NCI-H128 (cell line): ENCODE data around the gene IFIT1.
"Not testable (repeated sequence)": the region's sequence is repeated elsewhere in the genome, so short reads cannot be mapped to it uniquely, and the experiment has no call there.

Experiments
- DNase-seq: peaks from one replicate; lab custom pipeline; 2025; ENCODE audit not compliant: unreplicated experiment; lab: John Stamatoyannopoulos, UW

IFIT1 gene

DNA sequence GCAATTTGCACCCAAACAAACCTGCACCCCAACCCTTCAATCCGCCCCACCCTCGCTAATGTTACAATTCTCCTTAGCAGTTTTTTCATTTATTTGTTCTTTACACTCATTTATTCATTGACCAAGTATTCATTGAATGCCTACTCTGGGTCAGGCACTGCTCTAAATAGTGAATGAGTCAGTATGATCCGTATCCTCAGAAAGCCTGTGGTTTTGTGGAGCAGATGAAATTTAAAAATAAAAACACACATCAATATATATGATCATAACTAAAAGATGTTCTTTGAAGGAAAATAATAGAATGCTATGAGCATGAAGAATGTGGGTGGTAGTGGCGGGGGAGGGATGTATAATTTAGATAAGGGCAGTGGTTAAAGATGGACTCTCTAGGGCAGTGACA is 35.2 kb downstream of the IFIT1 start:
- DNase-seq = no peak

DNA sequence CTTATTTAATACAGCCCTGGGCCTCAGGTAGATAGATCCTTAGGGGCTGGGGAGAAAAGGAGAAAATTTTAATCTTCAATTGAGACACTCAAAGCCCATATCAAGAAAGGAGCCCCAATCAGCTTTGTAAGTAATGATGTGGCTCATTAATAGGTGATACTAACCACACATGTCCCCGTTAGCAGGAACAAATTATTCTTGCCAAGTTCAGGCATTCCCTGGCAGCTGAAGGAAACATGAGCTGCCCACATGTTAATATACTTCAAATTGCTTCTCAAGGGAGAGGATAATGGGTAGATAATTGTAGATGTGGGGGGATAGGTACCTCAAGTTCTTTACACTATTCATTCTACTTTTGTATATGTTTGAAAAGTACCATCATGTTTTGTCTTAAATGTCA is 36.5 kb downstream of the IFIT1 start:
- DNase-seq = no peak

DNA sequence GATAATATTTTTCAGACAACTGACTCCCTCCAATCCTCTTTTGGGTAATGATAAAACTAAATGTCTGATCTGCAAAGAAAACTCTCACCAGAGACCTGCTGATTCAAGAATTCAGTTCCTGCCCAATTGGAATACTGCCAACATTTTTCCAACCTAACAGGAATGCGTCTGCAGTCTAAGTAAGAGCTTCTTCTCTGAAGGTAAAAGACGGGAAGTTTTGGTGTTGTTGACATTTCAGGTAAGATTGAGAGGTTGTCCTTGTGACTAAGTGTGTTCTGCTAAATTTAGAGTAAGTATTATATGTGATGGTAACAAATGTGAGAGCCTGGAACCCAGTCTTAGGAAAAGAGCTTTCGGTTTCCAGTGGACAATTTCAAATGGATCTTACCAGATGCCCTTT is 39.6 kb downstream of the IFIT1 start:
- no peak for DNase-seq

DNA sequence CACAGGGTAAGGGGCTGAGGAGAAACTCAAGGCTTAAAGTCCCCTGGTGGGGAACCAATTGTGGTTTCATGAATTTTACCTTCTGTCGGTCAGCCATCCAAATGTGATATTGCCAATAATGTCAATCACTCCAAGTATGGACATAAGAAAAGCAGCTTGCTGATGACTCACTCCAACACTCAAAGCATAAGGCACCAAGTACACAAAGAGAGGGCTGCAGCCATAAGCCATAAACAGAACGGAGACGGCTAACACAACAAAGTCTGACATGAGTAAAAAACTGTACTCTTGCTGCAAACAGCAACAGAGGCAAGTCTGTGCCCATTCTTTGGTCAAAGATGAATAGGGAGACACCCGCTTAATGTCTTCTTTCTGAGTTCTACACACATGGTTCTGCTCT is 46.1 kb downstream of the IFIT1 start:
- no peak for DNase-seq

DNA sequence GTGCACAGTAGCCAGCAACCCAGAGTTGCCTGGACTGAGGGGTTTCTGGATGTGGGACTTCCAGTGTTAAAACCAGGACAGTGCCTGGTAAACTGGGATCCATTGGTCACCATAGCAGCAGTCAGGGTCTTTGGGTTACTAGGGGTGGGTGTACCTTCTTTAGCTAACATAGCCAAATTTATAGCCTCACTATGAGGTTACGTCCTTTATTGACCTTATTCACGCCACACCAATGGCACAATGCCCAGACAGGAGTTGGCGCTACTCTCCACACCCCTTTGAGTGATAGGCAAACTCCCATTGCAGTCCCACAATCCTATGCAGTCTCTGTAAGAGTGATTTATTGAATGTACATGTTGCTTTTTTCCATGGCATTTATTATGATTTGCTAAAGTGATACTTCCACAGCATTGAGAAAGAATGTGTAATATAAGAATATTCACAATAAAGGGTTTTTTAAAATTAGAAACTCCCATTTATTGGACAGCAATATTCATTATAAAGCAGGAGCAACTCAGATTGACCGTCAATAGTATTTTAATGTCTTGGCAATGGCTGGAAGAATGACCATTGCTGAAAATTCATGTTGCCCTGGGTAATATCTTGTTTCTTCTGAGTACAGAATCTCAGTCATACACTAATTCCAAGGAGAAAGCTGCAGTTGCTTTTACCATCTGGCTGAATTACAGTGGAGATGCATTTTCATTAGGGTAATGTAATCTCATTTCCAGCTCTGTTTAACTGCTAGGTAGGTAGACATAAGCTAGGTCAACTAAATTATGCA is 48.0 kb downstream of the IFIT1 start:
- DNase-seq = no peak

DNA sequence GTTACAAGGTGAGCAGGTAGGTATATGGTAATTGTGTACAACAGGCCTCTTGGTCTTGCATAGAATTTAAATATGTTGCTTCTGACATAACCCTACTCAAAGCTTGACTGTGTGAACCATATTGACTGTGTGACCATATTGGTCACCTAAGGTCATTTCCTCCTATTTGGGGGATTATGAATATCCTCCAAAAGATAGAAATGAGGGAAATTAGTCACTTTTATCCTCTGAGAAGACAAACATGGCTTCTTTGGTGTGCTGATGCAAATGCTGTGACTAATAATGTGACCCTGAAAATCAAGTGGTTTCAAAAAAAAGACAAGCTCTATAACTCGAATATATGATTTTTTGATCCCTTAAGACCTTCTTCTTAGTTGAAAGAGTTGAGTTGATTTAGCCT is 49.9 kb downstream of the IFIT1 start:
- DNase-seq = no peak

DNA sequence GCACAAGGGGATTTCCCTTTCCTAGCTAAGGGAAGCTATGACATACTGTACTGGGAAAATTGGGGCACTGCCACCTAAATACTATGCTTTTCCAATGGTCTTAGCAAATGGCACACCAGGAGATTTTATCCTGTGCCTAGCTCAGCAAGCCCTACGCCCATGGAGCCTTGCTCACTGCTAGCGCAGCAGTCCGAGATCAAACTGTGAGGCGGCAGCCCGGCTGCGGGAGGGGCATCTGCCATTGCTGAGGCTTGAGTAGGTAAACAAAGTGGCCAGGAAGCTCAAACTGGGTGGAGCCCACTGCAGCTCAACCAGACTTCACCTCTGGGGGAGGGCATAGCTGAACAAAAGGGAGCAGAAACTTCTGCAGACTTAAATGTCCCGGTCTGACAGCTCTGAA is 52.4 kb downstream of the IFIT1 start:
- not testable (repeated sequence) for DNase-seq

DNA sequence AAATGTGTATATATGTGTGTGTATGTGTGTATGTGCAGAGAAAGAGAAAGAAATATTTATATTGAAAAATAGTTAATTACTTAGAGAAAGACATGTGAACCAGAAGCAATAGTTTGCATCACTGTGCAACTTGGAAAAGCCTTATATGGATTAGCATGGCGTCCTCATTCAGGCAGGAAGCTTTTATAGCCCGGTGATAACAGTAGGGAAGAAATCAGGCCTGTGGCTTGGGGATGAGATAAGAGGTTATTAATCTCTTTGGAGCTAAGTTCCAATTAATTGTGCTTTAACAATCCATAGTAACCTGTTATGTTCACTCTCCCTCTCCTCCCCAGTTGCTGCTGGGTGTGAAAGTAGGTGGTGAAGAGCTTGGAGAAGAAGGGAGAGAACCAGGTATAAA is 58.5 kb downstream of the IFIT1 start:
- no peak for DNase-seq

DNA sequence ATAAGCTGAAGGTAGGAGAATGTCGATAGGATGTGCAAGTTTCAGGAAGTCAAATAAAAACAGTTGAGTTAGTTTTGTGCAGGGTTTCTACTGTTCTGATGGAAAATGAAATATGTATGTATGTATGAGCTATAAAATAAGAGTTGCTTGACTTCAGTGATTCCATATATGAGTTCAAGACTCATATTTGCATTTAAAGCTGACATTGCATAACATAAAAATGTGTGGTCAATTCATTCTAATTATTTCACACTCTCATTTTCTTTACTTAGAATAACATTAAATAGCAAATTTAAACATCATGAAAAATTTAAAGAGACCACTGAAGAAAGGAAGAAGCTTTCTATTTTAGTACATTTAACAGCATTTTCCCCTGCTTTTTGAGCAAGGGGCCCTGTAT is 59.8 kb downstream of the IFIT1 start:
- no peak for DNase-seq

DNA sequence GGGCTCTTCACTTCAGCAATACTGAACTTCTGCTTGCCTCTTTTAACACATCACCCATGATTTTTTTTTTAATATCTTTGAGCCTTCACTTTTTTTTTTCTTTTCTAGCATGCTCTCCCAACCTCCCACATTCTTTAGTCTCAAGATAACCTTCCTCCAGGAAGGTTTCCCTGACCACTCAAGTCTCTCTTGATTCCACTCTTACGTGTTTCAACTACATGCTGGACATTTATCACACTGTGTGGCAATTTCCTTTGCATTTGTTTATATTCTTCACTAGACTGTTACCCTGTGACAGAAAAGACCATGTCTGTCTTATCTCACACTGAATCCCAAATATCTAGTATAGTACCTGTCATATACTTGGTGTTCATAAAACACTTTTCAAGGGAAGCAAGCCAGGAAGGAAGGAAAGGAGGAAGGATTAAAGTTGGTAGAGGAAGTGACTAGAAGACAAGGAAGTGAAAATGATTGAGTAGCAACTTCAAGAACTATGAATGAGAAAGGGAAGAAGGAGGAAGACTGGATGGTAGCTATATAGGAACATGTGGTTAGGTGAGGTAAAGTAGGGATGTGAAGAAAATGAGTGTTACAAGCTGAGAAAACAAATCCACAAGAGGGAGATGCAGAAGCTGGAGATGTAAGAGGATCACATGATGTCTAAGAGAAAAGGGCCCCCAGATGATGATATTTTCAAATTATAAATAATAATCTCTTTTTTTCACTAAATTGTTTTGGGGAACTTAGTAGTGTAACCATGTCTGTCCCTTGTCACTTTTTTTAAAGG is 62.3 kb downstream of the IFIT1 start:
- DNase-seq = no peak
